Vagina (tissue), 2 donors: ENCODE results near the gene STK24. TPM values are rescaled to one million over a fixed set of nuclear protein-coding genes. Genes with fewer than 3 reads are reported as not detected.
A peak's percentile ranks its signal among the peaks of the same experiment; 100 is the strongest.

Experiments used
- DNase-seq, 2 donors: peaks; one replicate each; pipeline ENCODE4 v3.0.0-alpha.2; 2017; ENCODE audit errors: extremely low spot score in 2 of 2
- H3K27ac ChIP-seq: fragments of 200-600 bp; sonication (generic); one replicate; pipeline ENCODE4 v1.5.1; 2019
- H3K27me3 ChIP-seq: fragments of 200-600 bp; sonication (generic); one replicate; pipeline ENCODE4 v1.5.1; 2019
- H3K36me3 ChIP-seq, 2 donors: fragments of 200-600 bp; sonication (generic); one replicate each; pipeline ENCODE4 v1.5.1; 2017 to 2019
- H3K4me1 ChIP-seq: fragments of 200-600 bp; sonication (generic); one replicate; pipeline ENCODE4 v1.5.1; 2019
- H3K4me3 ChIP-seq, 2 donors: fragments of 200-600 bp; sonication (generic); 1 replicate in 1 of 2; 2 replicates in 1 of 2; pipeline ENCODE4 v1.5.1; 2016 to 2019
- H3K9me3 ChIP-seq: fragments of 200-600 bp; sonication (generic); one replicate; pipeline ENCODE4 v1.5.1; 2019
- POLR2A ChIP-seq, 2 donors: fragments of 450-650 bp; IDR thresholded peaks; one replicate each; pipeline ENCODE4 v1.6.1; 2017; ENCODE audit warnings: antibody characterized with exemption in 2 of 2, mild to moderate bottlenecking in 2 of 2, moderate library complexity in 2 of 2
- POLR2AphosphoS5 ChIP-seq, 2 donors: sonication (generic); formaldehyde crosslinking; IDR thresholded peaks; one replicate each; pipeline ENCODE4 v1.9.0; 2017; ENCODE audit warnings: antibody characterized with exemption in 2 of 2, mild to moderate bottlenecking in 2 of 2, low read depth in 1 of 2; ENCODE audit not compliant: insufficient read depth in 1 of 2
- intact Hi-C: fragments of 100-400 bp; cut with DNase I; formaldehyde crosslinking; loops from one replicate; pipeline ENCODE4 v1.15.1; 2023
- total RNA-seq: library from RNA; depleted of rRNA; stranded (reverse); fragments of >200 nt; gene quantifications from one replicate; pipeline ENCODE4 v1.2.3, GENCODE V29; 2016
- TF ChIP-seq, protein P1 (sequence below), 3 experiments: fragments of 450-650 bp in 2 of 3; fragments of 200-600 bp in 1 of 3; sonication (generic) in 1 of 3; IDR thresholded peaks; one replicate each; pipeline ENCODE4 v1.5.1; 2017 to 2019; ENCODE audit warnings: antibody characterized with exemption in 3 of 3, mild to moderate bottlenecking in 2 of 3, moderate library complexity in 2 of 3

Gene STK24
- total RNA-seq, 1 donor from 2014 or later, result 82.5 TPM

DNA sequence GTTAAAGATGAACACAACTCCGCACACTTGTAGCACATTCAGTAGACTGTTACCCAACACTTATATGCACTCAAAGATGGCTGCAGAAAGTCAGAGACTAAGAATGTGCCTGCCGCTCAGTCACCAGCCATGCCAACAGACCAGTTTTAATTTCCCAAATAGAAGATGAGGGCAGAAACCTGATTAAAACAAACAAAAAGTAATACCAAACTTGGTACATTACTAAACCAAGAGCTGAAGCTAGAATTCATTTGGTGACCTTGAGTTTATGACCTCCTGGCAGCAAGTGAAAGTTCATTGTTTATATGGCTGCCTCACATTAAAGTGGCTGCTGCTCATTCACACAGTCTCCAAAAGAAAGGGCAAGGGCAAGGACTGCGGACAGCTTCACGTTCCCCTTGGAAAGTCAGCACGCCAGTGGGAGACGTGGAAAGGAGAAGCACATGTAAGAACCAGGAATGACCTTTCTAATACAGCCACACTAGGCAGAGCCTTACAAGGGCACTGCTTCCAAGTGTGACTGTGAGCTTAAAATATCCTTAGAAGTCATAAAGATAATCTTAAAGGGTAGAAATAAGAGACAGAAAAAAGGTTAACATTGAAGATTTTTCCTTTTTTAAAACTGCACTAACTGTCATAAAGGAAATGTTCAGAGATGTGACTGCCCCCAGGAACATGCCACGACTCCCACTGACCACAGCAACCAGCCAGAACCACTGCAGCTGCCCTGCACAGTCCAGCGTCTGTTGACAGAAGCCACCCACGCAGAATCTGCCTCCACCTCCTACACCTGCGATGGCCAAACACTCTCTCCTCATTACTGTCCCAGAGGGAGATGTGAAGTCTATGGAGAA lies 73.5 kb downstream of the STK24 start:
- Histone ChIP-seq H3K9me3 (no peaks in the 10 kb centered on the region), H3K27me3 (no peaks in the 10 kb centered on the region), H3K4me1 (peaks cover 96% of the 10 kb centered on the region), H3K27ac (peak overlapping the region; percentile 71), H3K4me3 (peak overlapping the region in 1 of 2 donors; percentile 14), H3K36me3 (peaks cover 0 to 5% of the 10 kb centered on the region in 2 donors)
- intact Hi-C loops, result no loop called here
- TF ChIP-seq POLR2AphosphoS5 (IDR thresholded peaks at IDR 0.05; ENCODE audit: insufficient read depth in 1 of 2, low read depth in 1 of 2) (no peak), POLR2A (IDR thresholded peaks at IDR 0.05) (no peak)
- TF ChIP-seq, protein P1, sequence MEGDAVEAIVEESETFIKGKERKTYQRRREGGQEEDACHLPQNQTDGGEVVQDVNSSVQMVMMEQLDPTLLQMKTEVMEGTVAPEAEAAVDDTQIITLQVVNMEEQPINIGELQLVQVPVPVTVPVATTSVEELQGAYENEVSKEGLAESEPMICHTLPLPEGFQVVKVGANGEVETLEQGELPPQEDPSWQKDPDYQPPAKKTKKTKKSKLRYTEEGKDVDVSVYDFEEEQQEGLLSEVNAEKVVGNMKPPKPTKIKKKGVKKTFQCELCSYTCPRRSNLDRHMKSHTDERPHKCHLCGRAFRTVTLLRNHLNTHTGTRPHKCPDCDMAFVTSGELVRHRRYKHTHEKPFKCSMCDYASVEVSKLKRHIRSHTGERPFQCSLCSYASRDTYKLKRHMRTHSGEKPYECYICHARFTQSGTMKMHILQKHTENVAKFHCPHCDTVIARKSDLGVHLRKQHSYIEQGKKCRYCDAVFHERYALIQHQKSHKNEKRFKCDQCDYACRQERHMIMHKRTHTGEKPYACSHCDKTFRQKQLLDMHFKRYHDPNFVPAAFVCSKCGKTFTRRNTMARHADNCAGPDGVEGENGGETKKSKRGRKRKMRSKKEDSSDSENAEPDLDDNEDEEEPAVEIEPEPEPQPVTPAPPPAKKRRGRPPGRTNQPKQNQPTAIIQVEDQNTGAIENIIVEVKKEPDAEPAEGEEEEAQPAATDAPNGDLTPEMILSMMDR (IDR thresholded peaks at IDR 0.05), result no peak
- no peak for DNase-seq

DNA sequence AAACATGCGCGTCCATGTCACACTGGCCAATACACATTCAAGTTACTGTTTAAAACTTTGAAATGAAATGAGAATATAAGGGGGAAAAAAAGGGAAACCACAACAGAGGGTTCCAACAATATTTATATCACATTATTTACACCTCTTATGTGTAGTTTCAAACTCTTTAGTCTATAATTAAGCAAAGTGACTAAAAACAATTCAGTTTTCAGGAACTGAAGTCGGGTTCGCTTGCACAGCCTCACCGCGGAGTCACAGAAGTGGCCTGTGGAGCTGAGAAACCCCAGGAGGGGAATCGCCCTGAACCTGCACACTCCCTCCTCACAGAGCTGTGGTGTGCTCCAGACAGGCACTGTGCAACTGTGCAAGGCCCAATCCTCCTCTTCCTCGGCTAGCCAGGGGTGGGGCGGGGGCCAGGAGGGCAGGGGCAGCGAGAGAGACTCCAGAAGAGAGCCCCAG lies 75.9 kb downstream of the STK24 start:
- Histone ChIP-seq H3K27ac (no peak overlapping the region), H3K36me3 (peaks cover 0 to 5% of the 10 kb centered on the region in 2 donors), H3K9me3 (no peaks in the 10 kb centered on the region), H3K4me1 (peaks cover 96% of the 10 kb centered on the region), H3K4me3 (no peak overlapping the region), H3K27me3 (no peaks in the 10 kb centered on the region)
- intact Hi-C loops, result no loop called here
- no peak for DNase-seq
- no peak for TF ChIP-seq POLR2AphosphoS5 (IDR thresholded peaks at IDR 0.05; ENCODE audit: insufficient read depth in 1 of 2, low read depth in 1 of 2)
- TF ChIP-seq POLR2A (IDR thresholded peaks at IDR 0.05), result no peak
- TF ChIP-seq, protein P1 (IDR thresholded peaks at IDR 0.05), result no peak

DNA sequence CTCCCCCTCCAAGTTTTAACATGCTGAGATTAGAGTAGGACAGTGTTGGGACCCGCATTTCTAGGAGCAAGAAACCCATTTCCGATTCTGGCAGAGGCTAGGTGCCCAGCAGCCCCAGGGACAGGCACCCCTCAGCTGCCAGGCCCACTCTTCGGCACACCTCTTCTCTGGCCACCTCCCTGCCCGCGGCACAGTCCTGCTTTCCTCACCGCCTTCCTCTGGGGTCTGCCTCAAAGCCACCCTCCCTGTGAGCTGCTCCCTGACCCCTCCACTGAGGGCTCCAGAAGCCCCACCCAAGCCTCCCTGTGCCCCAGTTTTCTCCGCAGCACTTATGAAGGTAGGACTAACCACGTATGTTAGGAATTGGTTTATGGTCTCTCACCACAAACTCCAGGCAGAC lies 79.9 kb downstream of the STK24 start:
- intact Hi-C loops, result loop anchor here (5.0 kb wide), 1 partner anchor 45 kb away; no protein-coding TSS in a partner anchor
- H3K27ac ChIP-seq, result peak overlapping the region; percentile 85
- TF ChIP-seq, protein P1 (IDR thresholded peaks at IDR 0.05), result no peak
- TF ChIP-seq POLR2A (IDR thresholded peaks at IDR 0.05), result no peak
- TF ChIP-seq POLR2AphosphoS5 (IDR thresholded peaks at IDR 0.05; ENCODE audit: insufficient read depth in 1 of 2, low read depth in 1 of 2), result no peak
- H3K36me3 ChIP-seq, result peaks cover 0 to 5% of the 10 kb centered on the region in 2 donors
- H3K4me1 ChIP-seq, result peaks cover 93% of the 10 kb centered on the region
- no peak for DNase-seq
- H3K27me3 ChIP-seq, result no peaks in the 10 kb centered on the region
- peak overlapping the region in 1 of 2 donors; percentile 28 for H3K4me3 ChIP-seq
- no peaks in the 10 kb centered on the region for H3K9me3 ChIP-seq

DNA sequence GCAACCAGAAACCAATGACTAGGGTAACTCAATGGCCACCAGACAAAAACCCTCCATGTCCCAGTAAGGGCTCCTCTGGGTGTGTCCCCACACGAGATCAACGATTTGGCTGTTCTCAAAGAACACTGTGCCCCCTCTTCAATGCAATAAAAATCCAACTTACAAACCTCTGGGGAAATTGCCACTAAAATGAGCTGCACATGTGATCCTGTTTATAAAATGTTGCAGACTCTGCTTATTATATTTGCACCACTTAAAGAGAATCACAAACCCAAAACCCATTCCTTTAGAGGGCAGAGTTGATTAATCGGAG lies 80.5 kb downstream of the STK24 start:
- peak; percentile 10 to 49 for TF ChIP-seq POLR2AphosphoS5 (IDR thresholded peaks at IDR 0.05; ENCODE audit: insufficient read depth in 1 of 2, low read depth in 1 of 2)
- TF ChIP-seq, protein P1 (IDR thresholded peaks at IDR 0.05), result no peak
- Histone ChIP-seq H3K36me3 (peaks cover 0 to 5% of the 10 kb centered on the region in 2 donors), H3K27ac (peak overlapping the region; percentile 85), H3K4me3 (no peak overlapping the region), H3K27me3 (no peaks in the 10 kb centered on the region), H3K4me1 (peaks cover 90% of the 10 kb centered on the region), H3K9me3 (no peaks in the 10 kb centered on the region)
- no peak for DNase-seq
- intact Hi-C loops, result loop anchor here (5.0 kb wide), 1 partner anchor 44 kb away; no protein-coding TSS in a partner anchor
